H1 (cell line): Measurements from ENCODE around the gene CENPP. TPM values are rescaled to one million over a fixed set of nuclear protein-coding genes. Genes with fewer than 3 reads are reported as not detected.

ENCODE experiments used
- CTCF ChIA-PET: fragments of 300-600 bp; sonication (Branson Sonifier 250); formaldehyde crosslinking; loops from one replicate; lab custom pipeline; 2021; ENCODE audit not compliant: partially characterized antibody; lab: Charles Lee
- POLR2A ChIA-PET: fragments of 300-600 bp; sonication (Branson Sonifier 250); formaldehyde crosslinking; loops from one replicate; lab custom pipeline; 2021; ENCODE audit warnings: inconsistent platforms; ENCODE audit not compliant: partially characterized antibody; lab: Charles Lee
- DNase-seq, 2 experiments: peaks; one replicate each; pipeline versions ENCODE4 v3.0.0 to v3.0.0-alpha.2; 2010 to 2022; ENCODE audit warnings: low spot score in 2 of 2, low read depth in 1 of 2, mixed read lengths in 1 of 2
- FAIRE-seq: peaks from 2 replicates; lab custom pipeline; 2011; peaks lifted over from hg19 to GRCh38; lab: Jason Lieb, UNC
- H2AFZ ChIP-seq: 2 replicates; pipeline ENCODE4 v1.8.1; 2012; ENCODE audit warnings: low read length, inconsistent platforms
- H2AK5ac ChIP-seq: 2 replicates; pipeline ENCODE4 v1.6.1; 2013; ENCODE audit warnings: low read depth, low read length
- H2BK120ac ChIP-seq: replicated peaks from 2 replicates; pipeline ENCODE3; 2013; ENCODE audit warnings: low read depth, low read length, inconsistent platforms
- H2BK12ac ChIP-seq: 2 replicates; pipeline ENCODE4 v1.6.1; 2013; ENCODE audit warnings: low read depth, low read length
- H2BK15ac ChIP-seq: 2 replicates; pipeline ENCODE4 v1.6.1; 2013; ENCODE audit warnings: low read length
- H2BK20ac ChIP-seq: 2 replicates; pipeline ENCODE4 v1.6.1; 2013; ENCODE audit warnings: low read length
- H2BK5ac ChIP-seq: 2 replicates; pipeline ENCODE4 v1.6.1; 2013; ENCODE audit warnings: low read depth, low read length
- H3K14ac ChIP-seq: 2 replicates; pipeline ENCODE4 v1.6.1; 2013; ENCODE audit warnings: inconsistent platforms; ENCODE audit not compliant: insufficient read length
- H3K18ac ChIP-seq: 2 replicates; pipeline ENCODE4 v1.6.1; 2013; ENCODE audit warnings: low read length; ENCODE audit errors: extremely low read depth
- H3K23ac ChIP-seq: 2 replicates; pipeline ENCODE4 v1.6.1; 2013; ENCODE audit warnings: inconsistent platforms; ENCODE audit not compliant: insufficient read length
- H3K23me2 ChIP-seq: 2 replicates; pipeline ENCODE4 v1.6.1; 2013; ENCODE audit warnings: low read depth, low read length
- H3K27ac ChIP-seq: 2 replicates; pipeline ENCODE4 v1.6.1; 2011; ENCODE audit warnings: low read depth, low read length, inconsistent platforms
- H3K27me3 ChIP-seq, 4 experiments: replicated peaks in 1 of 4; 1 replicate in 1 of 4; 2 replicates in 3 of 4; pipeline versions ENCODE4 v1.6.1 to v1.8.1; 2011 to 2013; ENCODE audit warnings: low read length in 3 of 4, mild to moderate bottlenecking in 3 of 4, inconsistent platforms in 2 of 4, mixed read lengths in 2 of 4, moderate library complexity in 1 of 4; ENCODE audit not compliant: control insufficient read depth in 3 of 4, insufficient read depth in 3 of 4; ENCODE audit errors: extremely low read depth in 1 of 4
- H3K36me3 ChIP-seq, 4 experiments: 2 replicates each; pipeline versions ENCODE4 v1.6.1 to v1.8.1; 2011 to 2013; ENCODE audit warnings: mild to moderate bottlenecking in 4 of 4, low read length in 3 of 4, moderate library complexity in 2 of 4, control low read depth in 1 of 4, inconsistent platforms in 1 of 4; ENCODE audit not compliant: insufficient read depth in 4 of 4, control insufficient read depth in 2 of 4
- H3K4ac ChIP-seq: replicated peaks from 2 replicates; pipeline ENCODE3; 2013; ENCODE audit warnings: low read length, low read depth, mixed read lengths, inconsistent platforms; ENCODE audit not compliant: insufficient read length
- H3K4me1 ChIP-seq, 4 experiments: replicated peaks in 1 of 4; 1 replicate in 1 of 4; 2 replicates in 3 of 4; pipeline versions ENCODE4 v1.6.1 to v1.8.1; 2011 to 2013; ENCODE audit warnings: low read length in 3 of 4, inconsistent platforms in 2 of 4, mixed read lengths in 1 of 4; ENCODE audit not compliant: insufficient read depth in 4 of 4, control insufficient read depth in 3 of 4
- H3K4me2 ChIP-seq, 2 experiments: 2 replicates each; pipeline versions ENCODE4 v1.6.1 to v1.8.1; 2011 to 2013; ENCODE audit warnings: low read depth in 2 of 2, low read length in 2 of 2, control low read depth in 1 of 2, inconsistent platforms in 1 of 2, mild to moderate bottlenecking in 1 of 2; ENCODE audit not compliant: insufficient read depth in 1 of 2
- H3K4me3 ChIP-seq, 4 experiments: fragments of 200-600, 300-600 bp in 1 of 4; sonication (generic), shearing (Covaris generic), sonication (Bioruptor Twin) in 1 of 4; 2 replicates each; pipeline versions ENCODE4 v1.5.1 to v1.8.1; 2011 to 2016; ENCODE audit warnings: low read length in 4 of 4, low read depth in 3 of 4, control low read depth in 2 of 4, inconsistent platforms in 2 of 4, mild to moderate bottlenecking in 2 of 4, mixed read lengths in 1 of 4, moderate library complexity in 1 of 4; ENCODE audit not compliant: insufficient read depth in 2 of 4; ENCODE audit errors: extremely low read depth in 1 of 4
- H3K56ac ChIP-seq: replicated peaks from 2 replicates; pipeline ENCODE3; 2013; ENCODE audit warnings: low read depth, mild to moderate bottlenecking, mixed read lengths, low read length, inconsistent platforms; ENCODE audit not compliant: insufficient read length
- H3K79me1 ChIP-seq: 2 replicates; pipeline ENCODE4 v1.6.1; 2013; ENCODE audit warnings: low read depth, low read length, control low read depth
- H3K79me2 ChIP-seq, 2 experiments: 2 replicates each; pipeline versions ENCODE4 v1.6.1 to v1.8.1; 2012 to 2013; ENCODE audit warnings: low read length in 2 of 2, mild to moderate bottlenecking in 2 of 2, inconsistent platforms in 1 of 2; ENCODE audit not compliant: insufficient read depth in 2 of 2, control insufficient read depth in 1 of 2
- H3K9ac ChIP-seq, 4 experiments: replicated peaks in 1 of 4; 1 replicate in 1 of 4; 2 replicates in 3 of 4; pipeline versions ENCODE4 v1.6.1 to v1.8.1; 2011 to 2013; ENCODE audit warnings: low read depth in 3 of 4, low read length in 3 of 4, control low read depth in 2 of 4, mild to moderate bottlenecking in 2 of 4, moderate library complexity in 2 of 4, inconsistent platforms in 1 of 4; ENCODE audit errors: extremely low read depth in 1 of 4
- H3K9me3 ChIP-seq, 2 experiments: 2 replicates each; pipeline versions ENCODE4 v1.6.1 to v1.8.1; 2012 to 2013; ENCODE audit warnings: mild to moderate bottlenecking in 2 of 2, moderate library complexity in 2 of 2, control low read depth in 1 of 2, inconsistent platforms in 1 of 2, low read depth in 1 of 2, low read length in 1 of 2, mixed read lengths in 1 of 2; ENCODE audit not compliant: insufficient read depth in 2 of 2
- H4K20me1 ChIP-seq, 2 experiments: replicated peaks in 1 of 2; 2 replicates each; pipeline versions ENCODE3 to v1.8.1; 2011 to 2013; ENCODE audit warnings: inconsistent platforms in 2 of 2, low read length in 2 of 2, mild to moderate bottlenecking in 1 of 2; ENCODE audit not compliant: insufficient read depth in 2 of 2, control insufficient read depth in 1 of 2
- H4K5ac ChIP-seq: 2 replicates; pipeline ENCODE4 v1.6.1; 2013; ENCODE audit warnings: low read length, low read depth, mixed read lengths, inconsistent platforms; ENCODE audit not compliant: insufficient read length
- H4K8ac ChIP-seq: 2 replicates; pipeline ENCODE4 v1.8.0; 2013; ENCODE audit warnings: mild to moderate bottlenecking, moderate library complexity, low read length, inconsistent platforms; ENCODE audit not compliant: insufficient read depth; ENCODE audit errors: extremely low read depth
- H4K91ac ChIP-seq: replicated peaks from 2 replicates; pipeline ENCODE3; 2013; ENCODE audit warnings: low read length, mixed read lengths, inconsistent platforms; ENCODE audit not compliant: insufficient read length
- ATF3 ChIP-seq: IDR thresholded peaks from 2 replicates; pipeline ENCODE4 v1.6.1; 2011; ENCODE audit warnings: low read depth, mild to moderate bottlenecking, low read length; ENCODE audit not compliant: insufficient read depth
- CBX5 ChIP-seq: fragments of 300-800, 300-1000 bp; sonication (generic); IDR thresholded peaks from 2 replicates; pipeline ENCODE4 v1.7.1; 2016; ENCODE audit warnings: antibody characterized with exemption, low read length, low read depth
- EGR1 ChIP-seq: IDR thresholded peaks from 2 replicates; pipeline ENCODE4 v1.6.1; 2011; ENCODE audit warnings: low read depth, low read length, borderline replicate concordance
- EP300 ChIP-seq, 2 experiments: IDR thresholded peaks; 1 replicate in 1 of 2; 2 replicates in 1 of 2; pipeline ENCODE4 v1.6.1; 2011 to 2012; ENCODE audit warnings: low read depth in 2 of 2, low read length in 2 of 2, mild to moderate bottlenecking in 2 of 2, borderline replicate concordance in 1 of 2, inconsistent platforms in 1 of 2, moderate library complexity in 1 of 2
- GABPA ChIP-seq: IDR thresholded peaks from 2 replicates; pipeline ENCODE4 v1.6.1; 2011; ENCODE audit warnings: mild to moderate bottlenecking, low read length, moderate library complexity, borderline replicate concordance; ENCODE audit not compliant: insufficient read depth
- KDM1A ChIP-seq: fragments of 200-600, 300-600 bp; sonication (generic); IDR thresholded peaks from 2 replicates; pipeline ENCODE4 v1.7.1; 2016; ENCODE audit warnings: mild to moderate bottlenecking, low read length, borderline replicate concordance
- NRF1 ChIP-seq: IDR thresholded peaks from 2 replicates; pipeline ENCODE4 v1.6.1; 2011; ENCODE audit warnings: mild to moderate bottlenecking, low read depth, low read length, improper control_type of control experiment
- RBBP5 ChIP-seq: IDR thresholded peaks from 2 replicates; pipeline ENCODE4 v1.7.1; 2012; ENCODE audit warnings: low read depth, mild to moderate bottlenecking, inconsistent platforms, low read length, moderate library complexity, borderline replicate concordance
- RNF2 ChIP-seq: fragments of 200-900, 300-1000 bp; sonication (generic); IDR thresholded peaks from 2 replicates; pipeline ENCODE4 v1.7.1; 2016; ENCODE audit warnings: borderline replicate concordance, low read depth, mild to moderate bottlenecking, antibody characterized with exemption, low read length; ENCODE audit not compliant: poor library complexity, severe bottlenecking; ENCODE audit errors: missing control alignments
- RXRA ChIP-seq: IDR thresholded peaks from 2 replicates; pipeline ENCODE4 v1.6.1; 2011; ENCODE audit warnings: low read depth, mild to moderate bottlenecking, low read length, moderate library complexity; ENCODE audit not compliant: insufficient read depth
- SIN3A ChIP-seq, 2 experiments: IDR thresholded peaks in 1 of 2; conservative IDR thresholded peaks in 1 of 2; 2 replicates each; pipeline ENCODE4 v1.6.1; 2011 to 2012; ENCODE audit warnings: low read length in 2 of 2, improper control_type of control experiment in 1 of 2, low read depth in 1 of 2, mild to moderate bottlenecking in 1 of 2
- SP4 ChIP-seq: IDR thresholded peaks from 2 replicates; pipeline ENCODE4 v1.6.1; 2012; ENCODE audit warnings: low read length, inconsistent platforms
- polyA plus RNA-seq, 7 experiments: library from polyadenylated mRNA; depleted of rRNA in 3 of 7; stranded (reverse) in 5 of 7; unstranded in 2 of 7; fragments of >200 nt in 5 of 7; fragments of 200-250 nt in 2 of 7; gene quantifications; 1 replicate in 5 of 7; 2 replicates in 1 of 7; 4 replicates in 1 of 7; pipeline versions ENCODE4 v1.2.1 to v1.2.3, GENCODE V29; 2011 to 2013; ENCODE audit warnings: missing spikeins in 2 of 7, mixed read lengths in 2 of 7
- total RNA-seq: library from RNA; stranded (reverse); fragmentation: NEBNext Ultra II Directional; extraction: Animal tissue kit (Norgen Biotek cat#: 25700); gene quantifications from 2 replicates; pipeline ENCODE4 v1.2.1, GENCODE V29; 2021

Gene CENPP
- total and polyA plus RNA-seq, 2 of the 8 experiments (the other 6 are each of a cell fraction or from before 2014, with no cell fraction given), result 2.7 to 10.8 TPM

- Histone ChIP-seq H3K27ac (no peak overlapping the region), H4K91ac (no peak overlapping the region), H3K9me3 (no peaks in the 10 kb centered on the region; a peak in 1 of 4 replicates), H3K23ac (no peak overlapping the region), H3K4me3 (no peak overlapping the region), H2BK5ac (no peak overlapping the region), H3K14ac (no peak overlapping the region), H3K9ac (no peak overlapping the region), H2AFZ (no peak overlapping the region), H4K8ac (no peak overlapping the region), H3K4me1 (peaks cover 0 to 2% (median 0%) of the 10 kb centered on the region in 4 experiments; a peak in 1 of 7 replicates), H3K79me2 (no peaks in the 10 kb centered on the region), H3K4ac (no peak overlapping the region), H3K36me3 (no peaks in the 10 kb centered on the region), H3K4me2 (no peak overlapping the region), H2BK120ac (no peak overlapping the region), H3K27me3 (no peaks in the 10 kb centered on the region), H2BK20ac (no peak overlapping the region), H4K20me1 (no peaks in the 10 kb centered on the region), H2BK12ac (no peak overlapping the region), H3K79me1 (no peaks in the 10 kb centered on the region), H4K5ac (no peak overlapping the region), H3K23me2 (no peaks in the 10 kb centered on the region), H2BK15ac (no peak overlapping the region), H3K18ac (no peak overlapping the region), H2AK5ac (no peak overlapping the region), H3K56ac (no peak overlapping the region)
- ChIA-PET POLR2A (interaction anchor here (1.6 kb wide), 1 partner anchor 121 kb away, joined by 6 read pairs; the partner anchor contains the start of genes CENPP and NOL8), CTCF (interaction anchor here (0.7 to 2.1 kb wide), 6 partner anchors 9 to 971 kb away, joined by 3 to 9 read pairs (median 4); no protein-coding TSS in a partner anchor)
- DNase-seq, result no peak
- no peak for FAIRE-seq
- TF ChIP-seq EP300 (IDR thresholded peaks at IDR 0.05; ENCODE audit: borderline replicate concordance in 1 of 2, low read depth in 2 of 2, low read length in 2 of 2) (no peak), CBX5 (no peak), RNF2 (no peak), ATF3 (no peak), RXRA (no peak), NRF1 (no peak), GABPA (no peak), SP4 (no peak), SIN3A (conservative IDR thresholded peaks at IDR 0.05 in 1 of 2, IDR thresholded peaks at IDR 0.05 in 1 of 2; ENCODE audit: low read depth in 1 of 2, low read length in 2 of 2) (no peak), EGR1 (no peak), RBBP5 (no peak), KDM1A (no peak)
Measured at GRCh38 chr9:92446536-92446935, 120.8 kb downstream of the CENPP start.
